CD1c-positive myeloid dendritic cell (primary cell): Measurements from ENCODE around the gene DND1.
"Not testable (repeated sequence)": the region's sequence is repeated elsewhere in the genome, so short reads cannot be mapped to it uniquely, and the experiment has no call there.

Experiments used
- DNase-seq: peaks from one replicate; pipeline ENCODE4 v3.0.0-alpha.2; 2016; ENCODE audit errors: extremely low spot score

The DND1 gene

DNA sequence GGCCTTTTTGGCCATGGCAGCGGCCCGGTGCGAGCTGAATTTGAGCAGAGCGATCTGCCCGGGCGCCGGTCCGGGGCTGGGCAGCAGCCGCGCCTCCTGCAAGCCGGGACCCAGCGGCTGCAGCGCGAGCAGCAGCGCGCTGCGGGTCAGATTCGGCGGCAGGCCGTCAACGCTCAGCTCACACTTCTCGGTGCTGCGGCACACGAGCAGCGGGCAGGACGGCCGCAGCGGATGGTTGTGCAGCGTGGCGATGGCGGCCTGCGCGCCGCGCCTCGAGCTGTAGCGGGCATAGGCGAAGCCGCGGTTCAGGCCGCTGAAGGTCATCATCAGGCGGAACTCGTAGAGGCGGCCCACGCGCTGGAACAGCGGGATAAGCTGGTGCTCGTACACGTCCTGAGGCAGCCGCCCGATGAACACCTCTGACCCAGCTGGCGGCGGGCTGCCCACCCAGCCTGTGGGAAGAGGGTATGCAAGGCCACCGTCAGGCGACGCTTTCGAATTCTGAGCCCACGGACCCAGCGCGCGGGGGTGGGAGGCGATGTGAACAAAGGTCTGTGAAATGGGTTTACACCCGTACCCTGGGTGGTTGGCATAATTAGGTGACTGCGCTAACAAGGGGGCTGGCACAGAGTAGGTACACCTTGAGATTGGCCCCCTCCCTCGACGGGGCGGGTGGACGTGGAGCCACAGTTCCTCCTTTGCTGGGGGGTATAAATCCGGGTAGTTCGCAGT, 755 bp downstream of the DND1 start:
- peak; percentile 29 for DNase-seq

DNA sequence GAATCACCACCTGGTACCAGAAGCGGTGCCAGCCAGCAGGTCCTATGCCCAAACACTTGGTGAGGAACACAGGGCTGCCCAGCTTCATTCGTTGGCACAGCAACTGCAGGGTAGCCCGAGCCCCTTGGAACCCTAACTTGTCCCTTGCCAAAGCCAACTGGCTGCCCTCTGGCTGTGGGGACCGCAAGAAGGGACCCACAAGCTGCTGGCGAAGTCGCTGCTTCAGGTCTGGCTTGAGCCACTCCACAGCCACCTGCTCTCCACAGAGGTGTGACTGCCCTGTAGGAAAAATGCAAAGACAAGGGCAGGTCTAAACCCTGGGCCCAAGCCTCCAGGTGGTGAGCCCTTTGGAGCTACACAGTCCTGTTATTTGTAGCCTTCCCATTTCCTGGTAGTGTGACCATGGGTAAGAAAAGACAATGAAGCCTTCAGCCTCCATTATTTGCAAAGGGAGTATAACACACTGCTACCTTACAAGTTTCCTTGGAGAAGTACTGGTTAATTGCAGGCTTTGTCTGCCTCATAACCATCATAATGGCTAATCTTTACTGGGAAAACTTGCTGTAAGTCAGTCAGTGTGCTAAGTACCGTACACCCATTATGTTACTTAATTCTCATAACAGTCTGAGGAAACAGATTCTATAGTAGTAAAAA, 1.8 kb downstream of the DND1 start:
- no peak for DNase-seq

DNA sequence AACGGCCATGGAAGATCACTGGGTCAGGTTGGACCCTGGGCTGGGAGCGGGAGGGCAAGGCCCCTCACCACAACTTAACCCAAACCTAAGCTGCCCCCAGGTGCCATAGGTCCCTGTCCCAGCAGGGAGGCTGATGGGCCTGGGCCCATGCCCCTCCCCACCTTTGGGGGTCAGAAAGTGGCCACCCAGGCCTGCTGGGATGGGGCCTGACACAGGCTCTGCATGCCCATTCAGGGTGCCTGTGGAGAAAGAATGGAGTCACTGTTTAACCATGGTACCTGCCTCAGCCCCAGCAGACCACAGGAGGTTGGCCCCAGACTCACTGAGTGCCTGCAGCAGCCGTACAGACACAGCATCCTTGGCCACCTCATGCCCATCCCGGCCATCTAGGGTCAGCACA, 2.3 kb downstream of the DND1 start:
- not testable (repeated sequence) for DNase-seq

DNA sequence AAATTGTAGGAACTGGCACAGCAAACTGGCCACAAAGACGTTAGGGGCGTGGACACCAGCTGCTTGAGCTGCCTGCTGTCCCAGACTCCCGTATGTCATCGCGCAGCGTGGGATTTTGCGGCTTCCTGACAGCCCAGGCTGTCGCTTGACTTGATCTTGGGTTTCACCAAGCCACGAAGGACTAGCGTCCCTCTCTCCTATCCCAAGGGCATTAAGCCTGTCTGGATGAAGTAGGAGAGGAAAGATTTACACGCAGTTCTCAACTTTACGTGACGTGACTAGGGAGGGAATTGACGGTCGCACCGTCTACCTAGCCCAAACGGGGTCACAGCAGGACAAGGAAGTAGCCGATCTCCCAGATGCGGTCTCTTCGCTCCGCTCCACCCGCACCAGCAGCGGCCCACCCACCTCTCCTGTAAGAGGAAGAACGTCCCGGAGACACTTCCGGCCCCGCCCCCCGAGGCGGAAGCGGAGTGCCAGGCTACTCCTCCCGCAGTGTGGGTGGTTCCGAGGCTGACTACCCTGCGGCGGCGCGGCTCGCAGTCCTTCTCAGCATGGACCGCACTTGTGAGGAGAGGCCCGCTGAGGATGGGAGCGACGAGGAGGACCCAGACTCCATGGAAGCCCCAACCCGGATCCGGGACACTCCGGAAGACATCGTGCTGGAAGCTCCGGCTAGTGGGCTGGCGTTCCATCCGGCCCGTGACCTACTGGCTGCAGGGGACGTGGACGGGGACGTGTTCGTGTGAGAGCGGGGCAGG, 8.8 kb downstream of the DND1 start, which contains the start of gene WDR55:
Gene WDR55 (plus strand): TSS at position 546 of the 761 bp plus-strand sequence. CDS start 9 bp downstream, at position 555.
- peak; percentile 98 for DNase-seq

DNA sequence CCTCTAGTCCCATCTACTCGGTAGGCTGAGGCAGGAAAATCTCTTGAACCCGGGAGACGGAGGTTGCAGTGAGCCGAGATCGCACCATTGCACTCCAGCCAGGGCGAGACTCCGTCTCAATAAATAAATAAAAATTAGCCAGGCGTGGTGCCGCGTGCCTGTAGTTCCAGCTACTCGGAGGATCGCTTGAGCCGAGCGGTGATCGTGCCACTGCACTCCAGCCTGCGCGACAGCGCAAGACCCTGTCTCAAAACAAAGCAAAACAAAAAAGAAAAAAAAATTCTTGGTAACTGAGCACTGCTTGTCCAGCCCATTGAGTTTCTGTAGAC, 9.4 kb downstream of the DND1 start:
- no peak for DNase-seq

DNA sequence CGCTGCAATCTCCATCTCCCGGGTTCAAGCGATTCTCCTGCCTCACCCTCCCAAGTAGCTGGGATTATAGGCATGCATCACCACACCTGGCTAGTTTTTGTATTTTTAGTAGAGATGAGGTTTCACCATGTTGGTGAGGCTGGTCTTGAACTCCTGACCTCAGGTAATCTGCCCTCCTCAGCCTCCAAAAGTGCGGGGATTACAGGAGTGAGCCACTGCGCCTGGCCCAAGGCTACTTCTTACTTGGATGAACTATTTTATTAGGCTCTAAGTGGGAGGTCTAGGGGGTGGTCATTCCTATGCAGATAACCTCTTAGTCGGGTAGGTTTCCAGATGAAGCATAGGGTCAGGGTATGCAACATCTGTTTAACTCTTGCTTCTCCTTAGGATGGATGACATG, 13.0 kb downstream of the DND1 start:
- DNase-seq = not testable (repeated sequence)

DNA sequence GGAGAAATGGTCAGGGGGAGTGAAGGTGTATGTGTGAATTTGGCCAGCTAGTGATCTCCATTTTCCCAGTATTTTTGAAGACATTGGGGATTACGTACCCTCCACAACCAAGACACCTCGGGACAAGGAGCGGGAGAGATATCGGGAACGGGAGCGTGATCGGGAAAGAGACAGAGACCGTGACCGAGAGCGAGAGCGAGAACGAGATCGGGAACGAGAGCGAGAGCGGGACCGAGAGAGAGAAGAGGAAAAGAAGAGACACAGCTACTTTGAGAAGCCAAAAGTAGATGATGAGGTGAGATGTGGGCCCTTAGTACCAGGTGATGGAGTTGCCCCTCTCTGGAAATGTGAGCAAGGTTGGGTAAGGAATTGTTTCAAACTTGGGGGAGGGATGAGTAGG, 14.5 kb downstream of the DND1 start:
- no peak for DNase-seq

DNA sequence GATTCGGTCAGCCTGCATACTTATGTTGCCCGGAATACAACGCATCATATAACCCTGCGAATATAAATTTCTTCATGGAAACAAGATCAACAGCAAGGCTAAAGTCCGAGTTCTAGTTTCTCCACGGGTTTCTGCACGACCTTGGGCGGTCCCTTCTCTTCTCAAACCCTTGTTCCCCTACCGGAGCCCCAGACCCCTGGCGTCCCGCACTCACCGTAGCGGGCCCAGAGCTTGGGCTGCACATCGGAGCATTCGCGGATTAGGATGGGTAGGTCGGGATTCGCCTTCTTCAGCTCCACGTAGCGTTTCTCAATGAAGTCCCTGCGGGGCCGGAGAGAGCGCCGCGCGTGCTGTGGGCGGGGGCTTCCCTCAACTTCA, 26.3 kb downstream of the DND1 start:
- DNase-seq = no peak

DNA sequence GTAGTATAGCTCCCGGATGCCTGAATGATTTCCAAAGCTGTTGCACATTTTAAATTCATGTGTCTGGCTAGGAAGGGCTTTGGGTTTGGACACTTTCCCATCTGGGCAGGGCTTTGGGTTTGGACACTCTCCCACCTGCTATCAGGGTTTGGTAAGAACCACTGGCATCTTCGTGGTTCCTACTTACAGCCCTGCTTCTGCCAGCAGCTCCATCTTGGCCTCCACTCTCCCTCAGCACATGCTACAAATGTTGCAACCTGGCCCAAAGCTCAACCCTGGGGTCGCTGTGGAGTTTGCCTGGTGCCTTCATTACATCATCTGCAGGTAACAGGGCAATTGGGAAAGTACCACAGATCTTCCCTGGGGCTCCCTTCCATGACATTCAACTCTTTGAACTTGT, 30.7 kb downstream of the DND1 start:
- no peak for DNase-seq

DNA sequence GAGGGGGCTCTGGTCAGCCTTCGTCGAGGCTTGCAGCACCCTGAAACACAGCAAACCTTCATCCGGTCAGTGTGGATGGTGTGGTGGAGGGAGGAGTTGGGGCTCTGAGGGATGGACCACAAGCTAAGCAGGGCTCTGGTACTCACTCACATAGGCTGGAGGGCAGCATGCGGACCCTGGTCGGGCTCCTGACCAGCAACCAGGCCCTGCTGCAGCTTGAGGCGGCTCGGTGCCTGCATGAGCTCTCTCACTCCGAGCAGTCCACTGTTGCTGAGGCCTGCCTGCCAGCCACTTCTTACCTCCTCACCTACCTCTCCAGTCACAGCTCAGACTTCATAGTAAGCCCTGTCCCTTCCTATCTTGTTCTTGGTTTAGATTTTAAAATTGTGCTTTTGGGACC, 31.7 kb downstream of the DND1 start:
- DNase-seq = no peak

DNA sequence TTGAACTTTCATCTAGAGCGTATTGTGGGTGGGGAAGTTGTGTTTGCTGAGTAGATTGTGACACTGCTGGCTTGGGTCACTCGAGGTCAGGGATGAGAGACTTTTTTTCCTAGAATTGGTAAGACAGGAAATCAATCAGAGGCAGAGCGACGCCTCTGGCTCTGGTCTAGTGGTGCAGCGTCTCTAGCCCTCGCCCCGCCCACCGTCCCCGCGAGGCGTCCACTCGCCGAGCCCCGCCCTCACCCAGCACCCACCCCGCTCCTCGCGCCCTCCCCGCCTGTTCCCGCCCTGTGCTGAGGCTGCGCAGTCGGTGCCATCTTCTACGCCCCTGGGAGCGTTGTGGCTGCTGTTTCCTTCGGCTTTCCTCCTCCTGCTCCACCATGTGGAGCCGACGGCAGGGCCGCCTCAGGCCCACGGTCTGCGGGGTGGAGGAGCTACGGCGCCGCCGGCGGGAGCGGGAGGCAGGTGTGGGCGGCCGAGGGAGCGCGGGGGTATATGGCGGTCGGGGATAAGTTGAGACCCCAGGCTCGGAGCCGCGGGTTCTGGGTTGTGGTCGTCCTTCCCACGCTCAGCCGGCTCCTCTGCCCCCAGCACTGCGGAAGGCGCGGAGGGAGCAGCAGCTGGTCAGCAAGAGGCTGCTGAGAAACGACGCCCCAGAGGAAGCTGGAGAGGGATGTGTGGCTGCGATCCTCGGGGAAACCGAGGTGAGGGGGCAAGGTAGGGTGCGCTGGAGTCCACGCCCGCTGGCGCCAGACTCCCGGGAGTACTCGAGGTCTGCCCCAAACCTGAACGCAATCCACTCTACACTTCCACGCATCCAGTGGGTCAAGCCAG, 34.0 kb downstream of the DND1 start, which contains the start of gene TMCO6:
Gene TMCO6 (plus strand): TSS at position 304 of the 834 bp plus-strand sequence. CDS start 77 bp downstream, at position 381.
- DNase-seq = peak; percentile 99

DNA sequence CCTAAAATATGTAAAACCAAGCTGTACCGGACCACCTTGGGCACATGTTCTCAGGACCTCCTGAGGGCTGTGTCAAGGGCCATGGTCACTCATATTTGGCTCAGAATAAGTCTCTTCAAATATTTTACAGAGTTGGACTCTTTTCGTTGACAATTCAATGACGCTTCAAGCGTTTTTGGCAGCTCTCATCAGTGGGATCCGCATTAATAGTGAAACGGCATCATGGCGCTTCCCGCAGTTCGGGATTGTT, 34.6 kb downstream of the DND1 start:
- not testable (repeated sequence) for DNase-seq

DNA sequence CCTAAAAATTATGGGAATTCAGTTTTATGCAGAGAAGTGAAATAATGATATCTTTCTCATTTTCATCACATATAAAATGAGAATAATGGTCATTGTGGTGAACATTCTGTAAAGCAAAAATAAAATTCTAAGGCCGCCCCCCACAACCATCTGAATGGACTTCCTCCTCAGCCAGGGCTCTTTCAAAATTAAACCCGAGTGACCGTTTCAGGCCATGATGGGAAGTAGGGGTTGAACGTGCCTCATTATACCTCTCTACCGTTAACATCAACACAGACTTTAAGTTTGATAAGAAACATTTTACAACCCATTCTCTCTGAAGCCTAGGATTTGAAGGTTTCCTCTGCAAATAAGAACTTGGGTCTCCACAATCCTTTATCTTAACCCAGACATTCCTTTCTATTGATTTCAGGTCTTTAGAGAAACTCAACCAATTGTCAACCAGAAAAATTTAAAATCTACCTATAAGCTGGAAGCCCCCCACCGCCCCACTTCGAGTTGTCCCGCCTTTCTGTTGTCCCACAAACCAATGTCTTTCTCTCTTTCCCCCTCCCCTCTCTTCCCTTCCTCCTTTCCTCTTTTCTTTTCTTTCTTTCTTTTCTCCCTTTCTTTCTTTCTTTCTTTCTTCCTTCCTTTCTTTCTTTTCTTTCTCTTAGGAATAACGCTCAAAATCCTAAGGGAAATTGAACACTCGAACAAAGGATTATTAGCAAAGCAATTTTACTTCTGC, 35.8 kb downstream of the DND1 start:
- no peak for DNase-seq

DNA sequence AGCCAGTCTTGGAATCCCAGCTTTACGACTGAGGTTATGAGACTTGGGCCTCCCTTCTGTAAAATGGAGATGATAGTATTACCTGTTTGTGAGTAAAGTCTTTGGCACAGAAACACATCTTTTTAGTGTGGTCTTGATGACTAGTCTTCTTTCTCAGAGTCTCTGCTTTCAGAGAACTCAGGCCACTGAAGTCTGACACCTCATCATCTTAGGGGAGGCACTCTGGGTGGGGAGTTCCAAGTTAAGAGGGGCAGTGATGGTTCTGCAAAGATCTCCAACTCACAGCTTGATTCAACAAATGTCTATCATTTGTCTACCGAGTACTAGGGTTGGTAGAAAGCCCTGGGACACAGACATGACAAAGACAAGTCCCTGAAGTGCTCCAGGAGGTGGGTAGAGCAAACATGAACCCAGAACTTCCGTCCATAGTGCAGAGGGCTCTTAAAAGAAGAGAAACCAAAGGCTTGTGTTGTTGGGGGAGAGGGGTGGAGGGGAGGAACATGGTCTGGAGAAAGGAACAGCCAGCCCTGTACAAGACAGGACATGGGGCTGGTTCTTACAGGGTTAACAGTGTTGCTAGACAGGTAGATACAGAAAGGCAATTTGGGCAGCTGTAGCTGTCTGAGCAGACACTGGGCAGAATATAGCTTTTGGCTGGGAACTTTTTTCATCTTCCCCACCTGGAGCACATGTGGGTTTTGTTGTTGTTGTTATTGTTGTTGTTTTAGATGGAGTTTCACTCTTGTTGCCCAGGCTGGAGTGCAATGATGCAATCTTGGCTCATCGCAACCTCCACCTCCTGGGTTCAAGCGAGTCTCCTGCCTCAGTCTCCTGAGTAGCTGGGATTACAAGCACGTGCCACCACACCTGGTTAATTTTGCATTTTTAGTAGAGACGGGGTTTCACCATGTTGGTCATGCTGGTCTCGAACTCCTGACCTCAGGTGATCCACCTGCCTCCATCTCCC, 37.8 kb downstream of the DND1 start:
- no peak for DNase-seq

DNA sequence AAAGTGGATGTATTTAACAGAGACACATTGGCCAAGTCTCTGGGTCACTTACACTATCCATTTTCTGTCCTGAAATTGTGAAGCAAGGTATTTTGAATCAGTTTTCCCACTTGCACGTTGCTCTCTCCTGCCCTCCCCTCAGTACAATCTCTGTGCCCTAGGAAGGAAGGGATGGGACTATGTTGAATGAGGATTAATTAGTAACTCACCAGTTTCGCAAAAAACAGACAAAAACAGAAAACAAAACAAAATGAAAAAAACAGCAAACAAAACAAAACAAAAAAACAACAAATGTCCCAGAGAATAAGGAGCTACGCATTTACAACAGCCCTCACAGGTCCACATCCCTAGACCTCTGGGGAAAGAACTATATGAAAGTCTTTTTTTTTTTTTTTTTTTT, 39.3 kb downstream of the DND1 start:
- no peak for DNase-seq

DNA sequence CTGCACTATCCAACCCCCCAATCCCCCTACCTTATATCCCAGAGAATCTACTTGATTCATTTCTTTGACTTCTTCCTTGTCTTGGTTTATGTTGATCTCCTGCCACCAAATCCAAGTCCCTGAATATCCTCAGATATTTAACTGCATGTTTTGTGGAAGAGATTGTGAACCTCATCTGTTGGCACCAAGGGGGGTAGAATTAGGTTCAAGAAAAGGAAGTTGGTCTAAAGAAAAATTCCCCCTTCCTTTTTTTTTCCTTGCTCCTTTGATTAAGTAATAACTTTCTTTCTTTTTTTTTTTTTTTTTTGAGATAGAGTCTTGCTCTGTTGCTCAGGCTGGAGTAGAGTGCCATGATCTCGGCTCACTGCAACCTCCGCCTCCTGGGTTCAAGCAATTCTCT, 39.9 kb downstream of the DND1 start:
- DNase-seq = peak; percentile 61

DNA sequence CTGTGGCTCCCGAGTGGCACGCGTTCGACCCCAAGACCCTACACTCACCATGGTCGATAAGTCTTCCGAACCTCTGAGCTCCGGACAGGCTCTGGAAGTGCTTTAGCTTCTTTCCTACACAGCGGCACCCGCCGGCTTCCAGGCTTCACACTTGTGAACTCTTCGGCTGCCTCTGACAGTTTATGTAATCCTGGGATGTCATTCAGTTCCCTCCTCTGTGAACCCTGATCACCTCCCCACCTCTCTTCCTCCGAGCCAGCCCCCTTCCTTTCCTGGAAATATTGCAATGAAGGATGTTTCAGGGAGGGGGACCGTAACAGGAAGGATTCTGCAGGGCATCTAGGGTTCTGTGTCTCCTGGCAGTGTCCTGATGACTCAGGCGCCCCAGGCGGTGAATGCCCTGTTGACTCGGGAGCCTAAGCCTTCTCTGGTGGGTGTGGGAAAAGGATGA, 40.3 kb downstream of the DND1 start, which contains the start of gene CD14:
Gene CD14 (minus strand): TSS at position 155 of the 451 bp plus-strand sequence. CDS start 104 bp downstream, at position 51.
- DNase-seq = peak; percentile 82

DNA sequence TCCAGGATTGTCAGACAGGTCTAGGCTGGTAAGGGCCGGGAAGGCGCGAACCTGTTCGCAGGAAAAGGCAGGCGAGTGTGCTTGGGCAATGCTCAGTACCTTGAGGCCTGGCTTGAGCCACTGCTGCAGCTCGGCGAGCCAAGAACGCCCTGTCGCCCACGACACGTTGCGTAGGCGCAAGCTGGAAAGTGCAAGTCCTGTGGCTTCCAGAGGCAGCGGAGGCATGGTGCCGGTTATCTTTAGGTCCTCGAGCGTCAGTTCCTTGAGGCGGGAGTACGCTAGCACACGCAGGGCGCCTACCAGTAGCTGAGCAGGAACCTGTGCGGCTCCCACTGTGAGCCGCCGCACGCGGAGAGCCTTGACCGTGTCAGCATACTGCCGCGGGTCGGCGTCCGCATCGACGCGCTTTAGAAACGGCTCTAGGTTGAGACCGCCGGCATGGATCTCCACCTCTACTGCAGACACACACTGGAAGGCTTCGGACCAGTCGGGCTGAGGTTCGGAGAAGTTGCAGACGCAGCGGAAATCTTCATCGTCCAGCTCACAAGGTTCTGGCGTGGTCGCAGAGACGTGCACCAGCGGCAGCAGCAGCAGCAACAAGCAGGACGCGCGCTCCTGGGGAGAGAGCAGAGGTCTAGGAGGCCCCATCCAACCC, 40.9 kb downstream of the DND1 start:
- DNase-seq = peak; percentile 93

DNA sequence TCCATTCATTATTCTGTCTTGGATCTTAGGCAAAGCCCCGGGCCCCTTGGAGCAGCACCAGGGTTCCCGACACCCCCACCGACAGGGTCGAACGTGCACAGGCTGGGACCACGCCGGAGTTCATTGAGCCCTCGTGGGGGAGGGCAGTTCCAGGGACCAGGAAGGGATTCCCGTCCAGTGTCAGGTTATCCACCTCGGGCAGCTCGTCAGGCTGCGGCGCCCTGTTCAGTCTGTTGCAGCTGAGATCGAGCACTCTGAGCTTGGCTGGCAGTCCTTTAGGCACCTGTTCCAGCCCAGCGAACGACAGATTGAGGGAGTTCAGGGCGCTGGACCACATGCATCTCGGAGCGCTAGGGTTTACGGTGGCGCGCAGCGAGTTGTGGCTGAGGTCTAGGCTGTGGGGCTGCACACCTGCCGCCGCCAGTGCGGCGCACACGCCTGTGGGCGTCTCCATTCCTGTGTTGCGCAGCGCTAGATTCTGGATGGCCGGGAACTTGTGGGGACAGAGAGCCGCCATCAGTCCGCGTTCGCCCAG, 41.5 kb downstream of the DND1 start:
- no peak for DNase-seq
